PC-3 (cell line): ENCODE results near the gene LAMA3. TPM values are rescaled to one million over a fixed set of nuclear protein-coding genes. Genes with fewer than 3 reads are reported as not detected.

ENCODE experiments used
- ATAC-seq: fragments of 200-7000 bp; cut with Tn5 transposase; 2 replicates; pipeline ENCODE4 v1.9.1; 2020; ENCODE audit warnings: mild to moderate bottlenecking, moderate library complexity
- BruUV-seq: library from RNA; stranded (reverse); fragments of 400-500 nt; replicated peaks from 2 replicates; lab custom pipeline; 2021; lab: Mats Ljungman, UMichigan
- CTCF ChIA-PET: fragments of 300-600 bp; sonication (Branson Sonifier 250); formaldehyde crosslinking; loops from one replicate; lab custom pipeline; 2022; ENCODE audit warnings: antibody characterized with exemption; lab: Charles Lee
- POLR2A ChIA-PET: fragments of 300-600 bp; sonication (Branson Sonifier 250); formaldehyde crosslinking; loops from one replicate; lab custom pipeline; 2022; ENCODE audit warnings: antibody characterized with exemption; ENCODE audit not compliant: unreplicated experiment; lab: Charles Lee
- DNase-seq: peaks from one replicate; pipeline ENCODE4 v3.0.0-alpha.2; 2015
- H2AFZ ChIP-seq: fragments of 300-600 bp; sonication (generic); 2 replicates; pipeline ENCODE4 v1.6.0; 2016; ENCODE audit warnings: antibody characterized with exemption, low read length
- H3F3A ChIP-seq: fragments of 300-600 bp; sonication (generic); one replicate; pipeline ENCODE4 v1.6.0; 2017; ENCODE audit warnings: antibody characterized with exemption, low read length, control low read depth, mild to moderate bottlenecking; ENCODE audit not compliant: unreplicated experiment
- H3K27ac ChIP-seq: fragments of 300-600 bp; sonication (generic); 2 replicates; pipeline ENCODE4 v1.5.1; 2016; ENCODE audit warnings: mild to moderate bottlenecking, low read length
- H3K27me3 ChIP-seq: fragments of 300-600 bp; sonication (generic); 2 replicates; pipeline ENCODE4 v1.6.1; 2016; ENCODE audit warnings: low read length, mixed read lengths
- H3K36me3 ChIP-seq: fragments of 300-600 bp; sonication (generic); 2 replicates; pipeline ENCODE4 v1.6.1; 2016; ENCODE audit warnings: low read depth, mixed run types, low read length, mixed read lengths
- H3K4me1 ChIP-seq: fragments of 300-600 bp; sonication (generic); 2 replicates; pipeline ENCODE4 v1.5.1; 2016; ENCODE audit warnings: low read length; ENCODE audit not compliant: insufficient read depth
- H3K4me2 ChIP-seq: fragments of 300-600 bp; sonication (generic); 2 replicates; pipeline ENCODE4 v1.6.0; 2016; ENCODE audit warnings: low read length
- H3K4me3 ChIP-seq: fragments of 300-600 bp; sonication (generic); 2 replicates; pipeline ENCODE4 v1.5.1; 2016; ENCODE audit warnings: mild to moderate bottlenecking, low read length, mixed read lengths
- H3K79me2 ChIP-seq: fragments of 300-600 bp; sonication (generic); 2 replicates; pipeline ENCODE4 v1.6.1; 2017; ENCODE audit warnings: low read length, mixed read lengths
- H3K9ac ChIP-seq: fragments of 300-600 bp; sonication (generic); 2 replicates; pipeline ENCODE4 v1.6.0; 2016; ENCODE audit warnings: mild to moderate bottlenecking, low read length
- H3K9me2 ChIP-seq: fragments of 300-600 bp; sonication (generic); replicated peaks from 2 replicates; pipeline ENCODE4 v1.6.1; 2016; ENCODE audit warnings: mixed run types, low read length, mixed read lengths
- H3K9me3 ChIP-seq: fragments of 300-600 bp; sonication (generic); 2 replicates; pipeline ENCODE4 v1.6.1; 2016; ENCODE audit warnings: low read length, mixed read lengths
- H4K20me1 ChIP-seq: fragments of 300-600 bp; sonication (generic); 2 replicates; pipeline ENCODE4 v1.6.1; 2016; ENCODE audit warnings: low read length, mixed read lengths
- EZH2 ChIP-seq: fragments of 300-600 bp; sonication (generic); IDR thresholded peaks from one replicate; pipeline ENCODE4 v1.6.1; 2017; ENCODE audit warnings: antibody characterized with exemption, mild to moderate bottlenecking, low read length; ENCODE audit not compliant: unreplicated experiment
- EZH2phosphoT487 ChIP-seq: fragments of 300-600 bp; sonication (generic); IDR thresholded peaks from 2 replicates; pipeline ENCODE4 v1.6.1; 2018; ENCODE audit warnings: mild to moderate bottlenecking, antibody characterized with exemption, low read length, borderline replicate concordance
- intact Hi-C: fragments of 100-400 bp; cut with micrococcal nuclease; formaldehyde crosslinking; loops from 2 replicates; pipeline ENCODE4 v1.9.0; 2023
- total RNA-seq: library from RNA; depleted of rRNA; stranded (reverse); fragments of >200 nt; gene quantifications from 2 replicates; pipeline ENCODE4 v1.2.3, GENCODE V29; 2014
- TF ChIP-seq, protein P1 (sequence below): fragments of 300-600 bp; sonication (generic); conservative IDR thresholded peaks from 2 replicates; pipeline ENCODE4 v1.5.1; 2017; ENCODE audit warnings: antibody characterized with exemption, low read depth, mild to moderate bottlenecking, low read length

LAMA3 gene
- total RNA-seq, 1 experiment from 2014 or later = 224 TPM

- BruUV-seq = no TSS peak
- H3K27me3 ChIP-seq = no peaks in the 10 kb centered on the region
- no peaks in the 10 kb centered on the region for H3K9me2 ChIP-seq
- H3F3A ChIP-seq = peaks cover 5% of the 10 kb centered on the region
- intact Hi-C loops = no loop called here
- H3K36me3 ChIP-seq = peaks cover 61% of the 10 kb centered on the region
- 0 out of 2 replicates have a peak, but pooled peaks cover 7% of the 10 kb centered on the region for H4K20me1 ChIP-seq
- ChIA-PET POLR2A (interaction anchor here (0.5 to 0.6 kb wide), 2 partner anchors 12 to 515 kb away, joined by 3 to 5 read pairs; partner anchors contain the start of gene OSBPL1A), CTCF (no interaction called here)
- no peak for DNase-seq
- no peak overlapping the region for H3K9ac ChIP-seq
- no peak overlapping the region for H3K4me2 ChIP-seq
- no peaks in the 10 kb centered on the region for H3K9me3 ChIP-seq
- no peak overlapping the region for H2AFZ ChIP-seq
- ATAC-seq = no peak; the same call in 1 of the 2 replicates
- TF ChIP-seq, protein P1, sequence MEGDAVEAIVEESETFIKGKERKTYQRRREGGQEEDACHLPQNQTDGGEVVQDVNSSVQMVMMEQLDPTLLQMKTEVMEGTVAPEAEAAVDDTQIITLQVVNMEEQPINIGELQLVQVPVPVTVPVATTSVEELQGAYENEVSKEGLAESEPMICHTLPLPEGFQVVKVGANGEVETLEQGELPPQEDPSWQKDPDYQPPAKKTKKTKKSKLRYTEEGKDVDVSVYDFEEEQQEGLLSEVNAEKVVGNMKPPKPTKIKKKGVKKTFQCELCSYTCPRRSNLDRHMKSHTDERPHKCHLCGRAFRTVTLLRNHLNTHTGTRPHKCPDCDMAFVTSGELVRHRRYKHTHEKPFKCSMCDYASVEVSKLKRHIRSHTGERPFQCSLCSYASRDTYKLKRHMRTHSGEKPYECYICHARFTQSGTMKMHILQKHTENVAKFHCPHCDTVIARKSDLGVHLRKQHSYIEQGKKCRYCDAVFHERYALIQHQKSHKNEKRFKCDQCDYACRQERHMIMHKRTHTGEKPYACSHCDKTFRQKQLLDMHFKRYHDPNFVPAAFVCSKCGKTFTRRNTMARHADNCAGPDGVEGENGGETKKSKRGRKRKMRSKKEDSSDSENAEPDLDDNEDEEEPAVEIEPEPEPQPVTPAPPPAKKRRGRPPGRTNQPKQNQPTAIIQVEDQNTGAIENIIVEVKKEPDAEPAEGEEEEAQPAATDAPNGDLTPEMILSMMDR = no peak
- TF ChIP-seq EZH2phosphoT487 (no peak), EZH2 (no peak)
- no peaks in the 10 kb centered on the region for H3K4me1 ChIP-seq
- no peaks in the 10 kb centered on the region for H3K79me2 ChIP-seq
- no peak overlapping the region for H3K4me3 ChIP-seq
- no peak overlapping the region for H3K27ac ChIP-seq
Observed at GRCh38 chr18:23882616-23883276, 193.5 kb downstream of the LAMA3 start.

DNA sequence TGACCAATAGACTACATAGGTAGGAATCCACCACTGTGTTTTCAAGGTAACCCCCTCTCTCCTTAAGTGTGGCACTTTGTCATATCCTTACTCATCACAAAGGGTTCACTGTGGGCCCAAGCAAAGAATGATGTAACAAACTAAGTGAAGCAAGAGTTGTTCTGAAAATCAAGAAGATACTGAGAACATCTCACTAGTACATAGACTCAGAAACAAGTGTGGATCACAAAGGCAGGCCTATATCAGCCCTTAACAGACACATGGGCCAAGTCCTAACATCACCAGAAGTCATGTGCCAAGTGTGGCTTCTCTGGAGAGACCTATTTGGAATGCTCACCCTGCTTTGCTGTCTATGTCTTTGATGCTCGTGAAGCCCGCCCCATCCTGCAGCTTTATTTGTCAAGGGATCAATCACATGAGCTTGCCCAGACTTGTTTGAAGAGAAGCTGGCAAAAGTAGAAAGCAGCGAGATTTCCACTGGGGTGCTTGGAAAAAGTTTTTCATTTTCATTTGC is 194.1 kb downstream of the LAMA3 start:
- Histone ChIP-seq H3K79me2 (no peaks in the 10 kb centered on the region), H3K4me3 (no peak overlapping the region), H3K9me3 (no peaks in the 10 kb centered on the region), H3K27me3 (no peaks in the 10 kb centered on the region), H2AFZ (no peak overlapping the region), H3F3A (peaks cover 5% of the 10 kb centered on the region), H3K9me2 (no peaks in the 10 kb centered on the region), H4K20me1 (peaks cover 12% of the 10 kb centered on the region; the same call in 1 of the 2 replicates), H3K4me2 (no peak overlapping the region), H3K27ac (no peak overlapping the region), H3K36me3 (peaks cover 63% of the 10 kb centered on the region), H3K4me1 (no peaks in the 10 kb centered on the region), H3K9ac (no peak overlapping the region)
- no TSS peak for BruUV-seq
- intact Hi-C loops = no loop called here
- CTCF ChIA-PET = no interaction called here
- no peak for DNase-seq
- peak; percentile 24 for ATAC-seq
- TF ChIP-seq EZH2phosphoT487 (no peak), EZH2 (no peak)
- TF ChIP-seq, protein P1 = no peak
- POLR2A ChIA-PET = interaction anchor here (0.5 to 0.6 kb wide), 2 partner anchors 10 to 12 kb away, joined by 3 to 4 read pairs; no protein-coding TSS in a partner anchor
